ENCODE results near the gene ZNF319. TPM values are rescaled to one million over a fixed set of nuclear protein-coding genes. Genes with fewer than 3 reads are reported as not detected.

The ZNF319 gene
- total and polyA plus RNA-seq, 2 of the 13 experiments (the other 11 are each of a cell fraction or from before 2014, with no cell fraction given) = 2.4 to 3.6 TPM

GRCh38 chr16:57977418-57978069 is 22.9 kb downstream of the ZNF319 start (continued):
- TF ChIP-seq, protein P1, sequence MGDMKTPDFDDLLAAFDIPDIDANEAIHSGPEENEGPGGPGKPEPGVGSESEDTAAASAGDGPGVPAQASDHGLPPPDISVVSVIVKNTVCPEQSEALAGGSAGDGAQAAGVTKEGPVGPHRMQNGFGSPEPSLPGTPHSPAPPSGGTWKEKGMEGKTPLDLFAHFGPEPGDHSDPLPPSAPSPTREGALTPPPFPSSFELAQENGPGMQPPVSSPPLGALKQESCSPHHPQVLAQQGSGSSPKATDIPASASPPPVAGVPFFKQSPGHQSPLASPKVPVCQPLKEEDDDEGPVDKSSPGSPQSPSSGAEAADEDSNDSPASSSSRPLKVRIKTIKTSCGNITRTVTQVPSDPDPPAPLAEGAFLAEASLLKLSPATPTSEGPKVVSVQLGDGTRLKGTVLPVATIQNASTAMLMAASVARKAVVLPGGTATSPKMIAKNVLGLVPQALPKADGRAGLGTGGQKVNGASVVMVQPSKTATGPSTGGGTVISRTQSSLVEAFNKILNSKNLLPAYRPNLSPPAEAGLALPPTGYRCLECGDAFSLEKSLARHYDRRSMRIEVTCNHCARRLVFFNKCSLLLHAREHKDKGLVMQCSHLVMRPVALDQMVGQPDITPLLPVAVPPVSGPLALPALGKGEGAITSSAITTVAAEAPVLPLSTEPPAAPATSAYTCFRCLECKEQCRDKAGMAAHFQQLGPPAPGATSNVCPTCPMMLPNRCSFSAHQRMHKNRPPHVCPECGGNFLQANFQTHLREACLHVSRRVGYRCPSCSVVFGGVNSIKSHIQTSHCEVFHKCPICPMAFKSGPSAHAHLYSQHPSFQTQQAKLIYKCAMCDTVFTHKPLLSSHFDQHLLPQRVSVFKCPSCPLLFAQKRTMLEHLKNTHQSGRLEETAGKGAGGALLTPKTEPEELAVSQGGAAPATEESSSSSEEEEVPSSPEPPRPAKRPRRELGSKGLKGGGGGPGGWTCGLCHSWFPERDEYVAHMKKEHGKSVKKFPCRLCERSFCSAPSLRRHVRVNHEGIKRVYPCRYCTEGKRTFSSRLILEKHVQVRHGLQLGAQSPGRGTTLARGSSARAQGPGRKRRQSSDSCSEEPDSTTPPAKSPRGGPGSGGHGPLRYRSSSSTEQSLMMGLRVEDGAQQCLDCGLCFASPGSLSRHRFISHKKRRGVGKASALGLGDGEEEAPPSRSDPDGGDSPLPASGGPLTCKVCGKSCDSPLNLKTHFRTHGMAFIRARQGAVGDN (CRISPR knock-in tag; IDR thresholded peaks at IDR 0.05) = peak; percentile 45
- TF ChIP-seq, protein P2, sequence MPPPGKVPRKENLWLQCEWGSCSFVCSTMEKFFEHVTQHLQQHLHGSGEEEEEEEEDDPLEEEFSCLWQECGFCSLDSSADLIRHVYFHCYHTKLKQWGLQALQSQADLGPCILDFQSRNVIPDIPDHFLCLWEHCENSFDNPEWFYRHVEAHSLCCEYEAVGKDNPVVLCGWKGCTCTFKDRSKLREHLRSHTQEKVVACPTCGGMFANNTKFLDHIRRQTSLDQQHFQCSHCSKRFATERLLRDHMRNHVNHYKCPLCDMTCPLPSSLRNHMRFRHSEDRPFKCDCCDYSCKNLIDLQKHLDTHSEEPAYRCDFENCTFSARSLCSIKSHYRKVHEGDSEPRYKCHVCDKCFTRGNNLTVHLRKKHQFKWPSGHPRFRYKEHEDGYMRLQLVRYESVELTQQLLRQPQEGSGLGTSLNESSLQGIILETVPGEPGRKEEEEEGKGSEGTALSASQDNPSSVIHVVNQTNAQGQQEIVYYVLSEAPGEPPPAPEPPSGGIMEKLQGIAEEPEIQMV (CRISPR knock-in tag; IDR thresholded peaks at IDR 0.05; ENCODE audit: low read depth) = no peak
- peak; percentile 17; the same call in 1 of the 2 replicates for TF ChIP-seq MAX (IDR thresholded peaks at IDR 0.05)
- peak; percentile 34; the same call in 1 of the 2 replicates for TF ChIP-seq ZNF280B (CRISPR knock-in tag; IDR thresholded peaks at IDR 0.05; ENCODE audit: borderline replicate concordance)
